Stimulated activated CD4-positive, alpha-beta T cell treated with anti-CD3 and anti-CD28 coated beads, Interleukin-2, amount 100 ng/mL, for 4 hours (primary cell): ENCODE measurements around the gene DHFR2.
"Not testable (repeated sequence)": the region's sequence is repeated elsewhere in the genome, so short reads cannot be mapped to it uniquely, and the experiment has no call there.

Source experiments
- DNase-seq: peaks from one replicate; pipeline ENCODE4 v3.0.0-alpha.2; 2020; ENCODE audit warnings: low read depth

DHFR2 gene

DNA sequence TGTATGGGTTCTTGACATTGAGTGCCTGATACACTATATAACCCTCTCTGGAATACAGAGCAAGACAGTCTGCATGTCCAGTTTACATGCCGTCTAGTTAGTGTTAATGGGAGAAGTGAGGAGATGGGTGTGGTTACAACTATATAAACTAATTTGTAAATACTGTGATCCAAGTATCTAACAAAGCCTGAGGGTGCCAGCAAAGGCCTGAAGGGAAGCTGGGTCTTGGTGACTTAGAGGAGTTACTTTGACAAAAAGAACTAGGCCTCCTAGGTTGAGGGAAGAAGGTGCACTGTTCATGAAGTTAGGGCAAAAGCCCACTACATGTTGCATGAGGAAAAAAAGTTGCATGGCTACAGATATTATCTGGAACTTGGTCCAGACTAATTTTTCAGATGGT, 2.4 kb upstream of the DHFR2 start:
- no peak for DNase-seq

DNA sequence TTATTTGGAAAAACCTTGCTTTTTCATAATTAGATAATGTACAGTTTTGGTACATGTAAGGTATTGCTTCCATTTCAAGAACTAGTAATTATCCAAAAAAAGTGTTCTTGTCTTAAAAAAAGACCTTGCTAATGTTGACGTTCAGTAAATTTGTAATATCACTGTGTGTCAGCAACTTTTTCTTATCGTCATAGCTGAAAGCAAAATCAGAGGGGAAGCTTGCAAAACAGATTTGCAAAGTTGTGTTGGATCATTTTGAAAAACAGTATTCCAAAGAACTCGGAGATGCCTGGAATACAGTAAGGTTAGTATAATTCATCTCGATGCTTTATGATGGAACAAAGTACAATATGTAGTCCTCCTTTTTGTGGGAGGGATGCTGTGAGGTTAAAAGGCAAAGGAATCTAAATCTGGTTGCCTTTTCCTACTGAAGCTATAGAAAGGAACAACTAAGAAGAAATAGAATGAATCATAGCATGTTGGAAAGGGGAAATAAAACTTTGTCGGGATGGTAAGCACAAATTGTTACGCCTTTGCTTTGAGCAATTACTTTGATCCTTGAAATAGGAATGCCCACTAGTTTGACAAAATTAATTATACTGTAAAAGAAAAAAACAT, 1.6 kb upstream of the DHFR2 start:
- no peak for DNase-seq

DNA sequence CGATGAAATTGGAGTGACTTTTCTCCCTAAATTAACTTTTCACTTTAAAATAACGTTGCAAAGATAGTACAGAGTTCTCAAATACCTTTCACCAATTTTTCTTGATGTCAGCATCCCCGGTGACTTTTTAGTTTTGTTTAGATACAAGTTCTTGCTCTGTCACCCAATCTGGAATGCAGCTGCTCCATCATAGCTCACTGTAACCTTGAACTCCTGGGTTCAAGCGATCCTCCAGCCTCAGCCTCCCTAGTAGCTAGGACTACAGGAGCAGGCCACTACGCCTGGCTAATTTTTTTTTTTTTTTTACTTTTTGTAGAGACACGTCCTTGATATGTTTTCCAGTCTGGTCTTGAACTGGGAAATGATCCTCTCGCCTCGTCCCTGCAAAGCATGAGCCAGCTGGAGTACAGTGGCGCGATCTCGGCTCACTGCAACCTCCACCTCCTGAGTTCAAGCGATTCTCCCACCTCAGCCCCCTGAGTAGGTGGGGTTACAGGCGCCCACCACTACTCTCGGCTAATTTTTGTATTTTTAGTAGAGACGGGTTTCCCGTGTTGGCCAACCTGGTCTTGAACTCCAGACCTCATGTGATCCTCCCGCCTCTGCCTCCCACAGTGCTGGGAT, 892 bp upstream of the DHFR2 start:
- no peak for DNase-seq

DNA sequence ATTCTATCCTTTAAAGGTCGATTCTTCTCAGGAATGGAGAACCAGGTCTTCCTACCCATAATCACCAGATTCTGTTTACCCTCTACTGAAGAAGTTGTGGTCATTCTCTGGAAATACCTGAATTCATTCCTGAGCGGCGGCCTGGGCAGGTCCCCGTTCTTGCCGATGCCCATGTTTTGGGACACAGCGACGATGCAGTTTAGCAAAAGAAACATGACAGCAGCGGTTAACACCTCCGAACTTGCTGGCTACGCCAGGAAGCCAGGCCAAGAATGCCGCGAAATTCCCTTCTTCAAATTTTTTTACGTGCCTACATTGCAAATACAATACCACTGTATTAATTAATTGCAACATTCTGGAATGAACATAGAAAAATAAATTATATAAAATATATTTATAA, 1.4 kb downstream of the DHFR2 start:
- DNase-seq = no peak

DNA sequence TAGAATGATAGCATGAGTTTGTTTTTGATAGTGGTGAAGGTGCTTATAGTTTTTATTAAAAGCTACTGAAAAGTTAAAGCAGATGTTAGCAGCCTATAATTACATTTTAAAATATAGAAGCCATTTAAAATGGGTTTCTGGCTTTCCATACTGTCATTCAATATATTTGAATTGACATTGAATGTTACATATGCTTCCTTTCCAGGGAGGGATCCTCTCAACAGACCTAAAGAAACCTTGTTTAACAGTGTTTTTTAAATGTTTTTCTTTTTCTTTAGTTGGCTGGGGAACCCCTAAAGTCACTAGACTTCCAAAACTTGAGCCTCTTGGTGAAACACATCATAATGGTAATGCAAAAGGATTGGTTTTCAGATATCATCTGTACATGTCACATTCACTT, 12.2 kb downstream of the DHFR2 start:
- no peak for DNase-seq

GRCh38 chr3:94049267-94049666, 13.4 kb downstream of the DHFR2 start:
- DNase-seq = no peak

- DNase-seq = no peak
Measured at GRCh38 chr3:94046533-94046932, 16.2 kb downstream of the DHFR2 start.

GRCh38 chr3:94044100-94044936, 18.4 kb downstream of the DHFR2 start:
- not testable (repeated sequence) for DNase-seq

GRCh38 chr3:94043285-94043684, 19.4 kb downstream of the DHFR2 start:
- DNase-seq = no peak

DNA sequence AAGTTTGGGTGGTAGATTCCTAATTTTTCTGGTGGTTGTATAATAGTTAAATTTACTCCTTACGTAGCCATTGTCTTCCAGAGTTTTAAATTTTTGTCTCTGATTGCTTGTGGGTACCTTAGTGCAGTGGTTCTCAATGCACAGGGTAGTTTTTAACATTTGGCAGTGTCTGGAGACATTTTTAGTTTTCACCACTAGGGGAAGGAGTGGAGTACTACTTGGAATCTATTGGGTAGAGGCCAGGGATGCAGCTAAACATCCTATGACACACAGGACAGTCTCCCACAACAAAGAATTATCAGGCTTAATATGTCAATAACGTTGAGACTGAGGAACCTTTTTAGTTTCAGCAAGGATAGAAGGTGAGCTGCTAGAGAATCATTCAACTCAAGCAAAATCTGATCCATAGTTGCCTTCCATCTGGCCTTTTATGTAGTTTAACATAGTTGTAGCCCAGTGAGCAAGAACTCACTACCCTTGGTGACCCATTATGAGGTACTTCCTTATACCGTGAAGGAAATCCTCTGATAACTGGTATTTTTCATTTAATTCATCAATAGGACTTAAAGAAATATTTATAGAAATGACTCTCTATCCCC, 25.7 kb downstream of the DHFR2 start:
- no peak for DNase-seq

- no peak for DNase-seq
Measured at GRCh38 chr3:94028093-94028837, 34.5 kb downstream of the DHFR2 start, which contains the start of gene STX19. STX19 (minus strand) TSS chr3:94028597; CDS start chr3:94015269, 13,328 bp downstream.

DNA sequence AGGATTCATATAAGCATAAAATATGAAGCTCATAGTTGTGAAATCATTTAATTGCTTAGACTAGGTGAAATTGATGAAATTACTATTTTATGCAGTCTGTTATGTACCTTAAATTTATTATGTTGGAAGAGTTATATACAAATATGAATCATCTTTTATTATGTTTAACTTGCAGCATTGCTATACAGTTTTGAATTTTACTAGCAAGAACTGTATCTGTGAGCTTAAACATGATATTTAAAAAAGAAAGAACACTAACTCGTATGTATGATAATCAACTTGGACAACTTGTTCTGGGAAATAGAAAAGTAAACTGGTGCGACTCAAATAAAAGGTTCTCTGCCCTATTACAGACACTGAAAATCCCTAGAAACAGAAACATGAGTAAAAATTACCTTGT, 36.1 kb downstream of the DHFR2 start:
- DNase-seq = no peak

- DNase-seq = no peak
Measured at GRCh38 chr3:94024385-94024784, 38.3 kb downstream of the DHFR2 start.

- DNase-seq = no peak
Measured at GRCh38 chr3:94020293-94020692, 42.4 kb downstream of the DHFR2 start.

DNA sequence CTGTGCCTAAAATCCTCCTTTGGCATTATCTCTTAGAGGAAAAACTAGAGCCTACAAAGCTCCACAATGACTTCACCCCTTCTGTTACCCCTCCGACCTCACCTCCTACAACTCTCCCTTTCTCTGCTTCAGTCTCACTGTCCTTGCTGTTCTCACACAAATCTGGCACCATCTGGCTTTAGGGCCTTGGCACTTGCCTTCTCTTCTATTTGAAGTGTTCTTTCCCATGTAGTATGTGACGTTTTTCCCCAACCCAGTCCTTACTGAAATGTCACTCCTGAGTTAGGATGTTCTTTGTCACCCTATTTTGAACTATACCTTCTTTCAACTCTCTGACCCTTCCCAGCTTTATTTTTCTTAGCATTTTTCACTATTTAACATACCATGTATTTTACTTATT, 43.1 kb downstream of the DHFR2 start:
- DNase-seq = no peak

DNA sequence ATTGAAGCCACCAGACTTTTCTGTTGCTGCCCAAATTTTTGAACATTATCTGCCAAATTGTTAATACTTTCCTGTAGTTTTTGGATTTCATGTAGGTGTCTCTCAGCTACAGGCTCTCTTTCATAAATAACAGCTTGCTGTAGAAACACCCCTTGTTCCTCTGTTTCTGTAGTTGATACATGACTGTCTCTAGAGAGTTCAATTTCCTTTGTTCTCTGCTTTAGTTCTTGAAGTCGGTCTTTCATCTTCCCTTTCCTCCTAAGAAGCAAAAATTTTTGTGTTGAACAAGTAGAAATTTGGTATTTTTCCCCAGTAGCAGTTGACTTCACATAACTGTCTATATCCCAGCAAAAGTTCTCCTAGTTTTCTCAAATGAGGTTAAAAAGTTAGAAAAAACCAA, 47.7 kb downstream of the DHFR2 start:
- DNase-seq = no peak

DNA sequence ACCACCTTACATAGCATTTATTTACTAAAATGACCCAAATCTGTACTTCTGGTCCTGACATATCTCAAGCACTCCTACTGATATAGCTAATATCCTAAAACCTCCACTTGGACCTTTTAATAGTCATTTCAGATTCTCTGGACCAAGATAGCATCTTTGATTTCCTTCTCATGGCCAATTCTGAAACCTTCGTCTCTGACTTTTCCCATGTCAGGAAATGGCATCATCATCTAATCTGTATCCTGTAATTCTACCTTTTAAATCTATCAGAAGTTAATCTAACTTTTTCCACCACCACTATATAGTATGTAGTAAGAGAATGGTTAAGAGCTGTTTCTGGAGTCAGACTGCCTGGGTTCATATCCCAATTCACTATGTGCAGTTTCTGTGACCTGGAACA, 50.5 kb downstream of the DHFR2 start:
- DNase-seq = no peak

GRCh38 chr3:94011233-94011711, 51.4 kb downstream of the DHFR2 start:
- no peak for DNase-seq

DNA sequence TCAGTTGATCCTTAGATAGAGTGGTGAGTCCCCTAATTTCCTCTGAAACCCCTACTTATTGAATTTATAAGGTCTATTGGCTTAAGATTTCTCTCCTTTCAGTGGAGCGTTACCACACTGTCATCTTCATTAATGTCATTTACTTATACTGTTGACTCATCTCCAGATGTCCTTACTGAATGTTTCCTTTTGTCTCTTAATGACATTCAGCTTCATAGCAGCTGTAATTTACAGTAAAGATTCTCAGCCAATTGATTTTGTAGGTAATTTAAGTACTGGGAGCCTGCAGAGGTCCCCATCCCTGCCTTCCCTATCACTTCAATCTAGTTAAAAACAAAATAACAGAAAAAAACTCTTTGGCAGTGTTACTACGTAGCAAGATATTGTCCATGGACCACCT, 53.1 kb downstream of the DHFR2 start:
- no peak for DNase-seq

- DNase-seq = no peak
Measured at GRCh38 chr3:94008253-94008652, 54.5 kb downstream of the DHFR2 start.
